Measurements from ENCODE around the gene MTMR1.

GRCh38 chrX:150768132-150768485 is 74.9 kb downstream of the MTMR1 start:
- TF ChIP-seq ZNF70 (CRISPR knock-in tag; IDR thresholded peaks at IDR 0.05) (no peak), TOX (CRISPR knock-in tag; IDR thresholded peaks at IDR 0.05; ENCODE audit: borderline replicate concordance) (no peak), CSRNP3 (CRISPR knock-in tag; IDR thresholded peaks at IDR 0.05) (no peak), ZFP3 (CRISPR knock-in tag; IDR thresholded peaks at IDR 0.05) (no peak)
